Renal cortical epithelial cell (primary cell): Measurements from ENCODE around the gene TUBGCP6. TPM values are rescaled to one million over a fixed set of nuclear protein-coding genes. Genes with fewer than 3 reads are reported as not detected.

ENCODE experiments used
- DNase-seq: peaks from one replicate; pipeline ENCODE4 v3.0.0-alpha.2; 2011; ENCODE audit warnings: low read depth
- total RNA-seq: library from RNA; depleted of rRNA; stranded (reverse); fragments of >200 nt; gene quantifications from 2 replicates; pipeline ENCODE4 v1.2.3, GENCODE V29; 2014

The TUBGCP6 gene
- total RNA-seq, 1 donor from 2014 or later, result 34.5 TPM

DNA sequence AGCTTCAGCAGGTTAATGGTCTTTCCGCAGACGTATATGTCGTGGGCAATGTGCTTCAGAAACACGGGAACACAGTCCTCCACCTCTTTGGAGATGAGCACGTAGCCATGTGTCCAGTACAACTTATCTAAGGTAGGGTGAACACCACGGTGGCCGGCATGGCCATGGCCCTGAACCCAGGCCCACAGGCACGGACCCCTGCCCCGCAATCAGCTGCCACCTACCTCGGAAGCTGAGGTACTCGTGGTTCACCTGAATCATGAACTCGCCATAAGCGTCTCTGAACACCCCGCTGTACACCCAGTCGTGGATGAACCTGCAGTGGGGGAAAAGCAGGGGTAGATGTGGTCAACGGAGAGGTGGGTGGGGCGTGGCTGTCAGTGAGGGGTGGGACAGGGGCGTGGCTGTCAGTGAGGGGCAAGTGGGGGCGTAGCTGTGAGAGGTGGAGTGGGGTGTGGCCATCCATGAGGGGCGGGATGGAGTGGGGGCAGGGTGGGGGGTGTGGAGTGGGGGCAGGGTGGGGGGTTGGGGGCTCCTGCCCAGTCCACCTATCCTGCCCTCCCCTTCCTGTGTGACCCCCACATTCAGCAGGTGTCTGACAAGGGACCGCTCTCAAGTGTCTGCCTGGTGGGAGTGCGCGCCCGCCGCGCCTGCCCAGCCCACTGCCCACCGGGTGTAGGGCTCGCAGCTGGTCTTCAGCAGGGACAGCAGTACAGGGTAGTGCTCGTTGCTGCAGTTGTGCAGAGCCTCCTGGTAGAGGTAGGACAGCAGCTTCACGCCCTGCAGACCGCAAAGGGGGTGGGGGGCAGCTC, 18.6 kb downstream of the TUBGCP6 start:
- DNase-seq, result no peak

DNA sequence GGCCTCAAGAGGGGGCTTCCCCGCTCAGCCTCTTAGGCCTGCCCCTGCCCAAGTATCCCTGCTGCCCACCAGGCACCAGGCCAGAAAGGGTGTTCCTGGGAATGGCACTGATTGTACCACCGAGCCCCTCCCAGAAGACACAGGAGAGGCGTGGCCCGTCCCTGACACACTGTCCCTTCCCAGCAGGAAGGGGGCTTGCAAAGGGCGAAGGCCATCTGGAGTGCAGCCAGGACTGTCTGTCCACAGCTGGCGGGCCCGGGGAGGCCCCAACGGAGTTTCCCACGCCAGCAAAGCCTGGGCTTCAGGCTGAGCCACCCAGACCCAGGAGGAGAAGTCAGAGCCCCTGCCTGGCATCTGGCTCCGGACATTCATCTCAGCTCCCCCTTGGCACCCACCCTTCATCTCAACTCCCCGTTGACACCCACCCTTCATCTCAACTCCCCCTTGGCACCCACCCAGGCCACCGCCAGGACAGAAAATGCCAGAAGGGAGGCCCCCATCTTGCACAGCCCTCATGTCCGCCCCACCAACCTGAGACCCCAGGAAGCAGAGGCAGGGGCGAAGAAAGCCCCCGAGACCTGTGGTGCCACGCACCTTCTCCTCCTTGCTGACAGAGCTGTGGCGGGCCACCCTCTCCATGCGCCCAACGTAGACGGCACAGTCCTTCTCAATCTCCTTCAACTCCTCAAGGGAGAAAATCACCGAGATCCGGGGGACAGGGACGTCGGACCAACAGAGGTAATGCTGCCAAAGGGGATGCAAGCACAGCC, 19.4 kb downstream of the TUBGCP6 start:
- no peak for DNase-seq

DNA sequence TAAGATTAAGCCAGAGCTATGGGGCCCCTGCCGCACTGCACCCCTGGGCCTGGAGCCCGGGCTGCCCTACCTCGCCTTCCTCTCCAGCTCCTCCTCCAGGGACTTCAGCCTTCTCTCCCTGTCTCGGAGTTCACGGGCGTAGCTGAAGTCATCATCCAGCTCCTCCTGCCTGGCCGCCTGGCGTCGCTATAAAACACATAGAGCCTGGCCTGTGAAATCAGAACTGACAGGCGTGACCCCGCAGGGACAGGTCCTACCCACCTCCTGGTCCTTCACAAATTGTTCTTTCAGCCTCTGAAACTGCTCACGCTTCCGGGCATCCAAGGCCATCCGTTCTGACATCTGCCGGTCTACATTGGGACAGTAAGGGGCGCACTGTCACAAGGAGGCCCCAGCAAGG, 20.8 kb downstream of the TUBGCP6 start:
- no peak for DNase-seq

DNA sequence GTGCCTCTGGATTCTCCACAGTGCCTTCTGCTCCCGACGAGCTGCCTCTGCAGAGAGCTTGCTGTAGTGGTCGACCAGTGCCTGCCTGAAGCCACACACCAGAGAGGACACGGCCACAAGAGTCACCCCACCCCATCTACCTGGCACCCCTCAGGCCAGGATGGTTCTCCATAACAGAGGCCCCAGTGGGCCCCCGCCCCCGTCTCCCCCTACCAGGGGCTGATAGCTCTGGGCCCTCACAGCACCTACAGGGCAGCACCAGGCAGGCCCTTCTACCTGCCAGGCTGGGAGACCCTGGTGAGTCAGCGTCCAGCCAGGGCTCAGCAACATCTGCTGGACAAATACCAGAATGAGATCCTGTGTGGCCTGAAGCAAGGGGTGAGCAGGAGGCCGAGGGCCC, 22.3 kb downstream of the TUBGCP6 start:
- DNase-seq, result no peak

DNA sequence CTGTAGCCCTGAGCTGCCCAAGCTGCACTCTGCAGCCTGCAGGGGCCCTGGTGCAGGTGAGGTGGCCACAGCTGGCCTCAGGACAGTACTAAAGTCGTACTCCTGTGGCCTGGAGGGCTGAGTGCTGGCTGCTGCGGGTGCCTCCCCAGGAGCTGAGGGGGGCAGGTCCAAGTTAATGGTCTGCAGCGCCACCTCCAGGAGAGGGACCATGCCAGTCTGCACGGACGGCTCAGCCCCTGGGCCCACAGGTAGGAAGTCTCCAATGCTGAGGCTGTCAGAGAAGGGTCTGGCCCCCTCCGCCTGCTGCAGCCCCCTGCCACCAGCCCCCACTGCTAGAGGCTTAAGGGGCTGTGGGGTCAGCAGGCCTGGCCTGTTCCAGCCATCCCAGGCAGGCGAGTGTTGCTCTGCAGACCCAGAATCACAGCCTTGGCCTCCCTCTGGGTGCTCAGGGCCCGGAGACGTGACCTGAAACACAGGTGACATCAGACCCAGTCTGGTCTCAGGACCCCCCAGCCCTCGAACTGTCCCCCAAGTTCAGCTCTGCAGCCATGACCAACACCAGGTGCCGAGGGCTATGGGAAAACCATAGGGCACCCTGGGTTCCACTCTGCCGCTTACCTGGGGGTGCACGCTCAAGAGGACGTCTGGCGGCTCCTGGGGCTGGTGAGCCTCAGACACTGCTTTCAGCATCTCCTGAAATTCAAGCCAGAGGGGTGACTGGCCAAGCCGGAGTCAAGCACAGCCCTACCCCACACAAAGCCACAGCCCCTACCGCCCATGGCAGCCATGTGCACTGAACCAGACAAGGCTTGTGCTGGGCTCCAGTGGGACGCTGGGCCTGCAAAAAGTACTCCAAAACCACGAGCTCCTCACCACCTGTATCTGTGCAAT, 23.2 kb downstream of the TUBGCP6 start:
- DNase-seq, result no peak

DNA sequence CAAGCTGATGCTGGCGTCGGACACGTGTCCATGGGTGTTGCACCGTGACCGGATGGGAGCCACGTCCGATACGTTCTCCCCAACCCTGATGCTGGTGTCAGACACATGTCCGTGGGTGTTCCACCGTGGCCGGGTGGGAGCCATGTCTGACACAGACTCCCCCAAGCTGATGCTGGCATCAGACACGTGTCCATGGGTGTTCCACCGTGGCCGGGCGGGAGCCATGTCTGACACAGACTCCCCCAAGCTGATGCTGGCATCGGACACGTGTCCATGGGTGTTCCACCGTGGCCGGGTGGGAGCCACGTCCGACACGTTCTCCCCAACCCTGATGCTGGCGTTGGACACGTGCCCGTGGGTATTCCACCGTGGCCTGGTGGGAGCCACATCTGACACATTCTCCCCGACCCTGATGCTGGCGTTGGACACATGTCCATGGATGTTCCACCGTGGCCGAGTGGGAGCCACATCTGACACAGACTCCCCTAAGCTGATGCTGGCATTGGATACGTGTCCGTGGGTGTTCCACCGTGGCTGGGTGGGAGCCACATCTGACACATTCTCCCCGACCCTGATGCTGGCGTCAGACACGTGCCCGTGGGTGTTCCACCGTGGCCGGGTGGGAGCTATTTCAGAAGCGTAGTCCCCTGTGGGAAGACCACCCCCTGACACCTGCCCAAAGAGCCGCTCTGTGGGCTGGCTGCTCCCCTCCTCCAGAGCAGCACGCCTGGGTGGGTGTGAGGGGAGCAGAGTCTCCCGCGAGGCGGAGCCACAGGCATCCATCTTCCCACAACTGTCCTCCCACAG, 24.0 kb downstream of the TUBGCP6 start:
- DNase-seq, result no peak

DNA sequence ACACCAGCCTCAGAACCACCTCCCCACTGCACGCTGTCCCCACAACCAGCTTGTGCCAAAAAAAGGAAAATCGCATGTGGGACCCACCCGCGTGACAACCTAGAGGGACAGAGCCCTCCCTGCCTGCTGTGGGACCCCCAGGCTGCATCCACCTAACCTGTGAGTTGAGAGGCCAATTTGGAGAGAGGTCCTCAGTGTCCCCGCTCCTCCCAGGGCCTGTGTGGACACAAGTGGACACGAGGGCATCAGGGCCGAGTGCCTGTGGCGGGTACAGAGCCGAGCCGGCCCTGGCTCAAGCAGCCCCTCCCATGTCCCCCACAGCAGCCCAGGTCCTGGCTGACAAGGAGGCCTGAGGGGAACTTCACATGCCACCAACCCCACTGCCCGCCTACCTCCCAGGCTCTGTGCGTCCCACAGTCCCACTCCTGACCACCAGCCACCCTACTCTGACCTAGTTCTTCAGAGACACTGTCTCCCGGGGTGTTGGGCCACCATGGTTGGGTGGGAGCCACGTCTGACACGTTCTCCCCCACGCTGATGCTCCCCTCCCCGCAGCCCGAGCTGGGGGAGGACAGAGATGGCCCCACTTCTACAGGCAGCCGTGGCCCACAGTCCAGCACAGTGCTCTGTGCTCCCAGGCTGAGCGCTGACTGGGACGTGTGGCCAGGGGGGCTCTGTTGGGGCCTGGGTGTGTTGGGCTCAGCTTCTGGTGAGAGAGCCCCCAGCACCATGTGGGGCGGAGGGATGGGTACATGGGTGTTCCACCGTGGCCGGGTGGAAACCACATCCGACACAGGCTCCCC, 24.8 kb downstream of the TUBGCP6 start:
- no peak for DNase-seq

DNA sequence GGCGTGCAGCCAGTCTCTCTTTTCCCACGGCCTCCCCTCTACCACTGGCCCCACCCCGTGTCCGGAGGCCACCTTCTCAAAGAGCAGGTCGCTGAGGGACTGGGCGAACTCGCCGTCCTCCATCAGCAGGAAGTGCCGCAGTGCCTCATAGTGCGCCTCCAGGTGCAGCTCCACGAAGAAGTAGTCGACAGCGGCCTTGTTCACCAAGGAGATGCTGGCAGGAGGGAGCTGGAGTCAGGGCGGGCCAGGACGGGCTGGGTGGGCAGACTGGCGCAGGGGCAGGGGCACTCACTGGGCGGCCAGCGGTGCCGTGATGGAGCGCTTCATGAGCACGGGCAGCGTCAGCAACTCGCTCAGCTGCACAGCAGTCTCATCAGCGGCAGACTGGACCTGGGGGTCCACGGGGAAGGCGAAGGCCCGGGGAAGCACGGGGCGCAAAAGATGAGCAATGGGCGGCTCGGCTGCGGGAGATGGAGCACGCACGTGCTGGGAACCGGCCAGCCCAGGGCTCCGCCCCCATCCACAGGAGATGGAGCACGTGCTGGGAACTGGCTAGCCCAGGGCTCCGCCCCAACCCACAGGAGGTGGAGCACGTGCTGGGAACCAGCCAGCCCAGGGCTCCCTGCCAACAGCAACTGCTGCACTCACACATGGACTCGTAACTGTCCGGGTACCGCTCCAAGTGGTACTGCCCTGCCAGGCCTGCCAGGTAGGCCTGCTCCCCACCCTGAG, 25.7 kb downstream of the TUBGCP6 start:
- DNase-seq, result peak; percentile 42

DNA sequence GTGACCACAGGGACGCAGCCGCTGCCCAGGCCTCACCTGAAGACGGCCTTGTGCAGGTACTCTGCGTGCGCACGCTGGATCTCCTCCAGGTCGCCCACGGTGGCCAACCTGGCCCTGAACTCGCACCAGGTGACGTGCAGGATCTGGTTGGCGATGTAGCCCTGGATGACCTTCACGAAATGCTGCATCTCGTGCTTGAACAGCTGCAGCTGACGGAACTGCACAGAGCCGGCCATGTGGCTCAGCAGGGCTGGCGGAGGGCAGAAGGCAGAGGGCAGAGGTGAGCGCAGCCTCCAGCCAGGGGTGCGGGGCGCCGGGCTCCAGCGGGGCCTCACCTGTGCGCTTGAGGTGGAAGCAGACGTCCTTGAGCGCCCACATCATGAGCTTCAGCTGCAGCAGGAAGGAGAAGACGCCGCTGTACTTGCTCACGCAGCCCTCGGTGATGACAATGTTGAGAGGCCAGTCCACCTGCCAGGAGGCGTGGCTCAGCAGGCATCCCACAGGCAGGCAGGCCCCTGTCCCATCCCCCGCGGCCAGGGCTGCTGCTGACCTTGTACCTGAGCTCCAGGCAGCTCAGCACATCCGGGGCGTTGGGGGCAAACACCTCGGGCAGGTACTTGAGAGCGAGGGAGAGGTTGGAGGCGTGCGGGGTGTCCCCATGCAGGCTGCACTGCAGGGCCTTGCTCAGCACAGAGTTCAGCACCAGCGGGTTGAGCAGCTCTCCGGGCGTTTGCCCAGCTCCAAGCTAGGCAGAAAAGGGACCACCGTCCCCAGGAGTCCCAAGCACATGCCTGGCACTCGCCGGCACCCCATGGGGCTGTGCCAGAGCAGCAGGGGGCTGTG, 26.4 kb downstream of the TUBGCP6 start:
- DNase-seq, result no peak

DNA sequence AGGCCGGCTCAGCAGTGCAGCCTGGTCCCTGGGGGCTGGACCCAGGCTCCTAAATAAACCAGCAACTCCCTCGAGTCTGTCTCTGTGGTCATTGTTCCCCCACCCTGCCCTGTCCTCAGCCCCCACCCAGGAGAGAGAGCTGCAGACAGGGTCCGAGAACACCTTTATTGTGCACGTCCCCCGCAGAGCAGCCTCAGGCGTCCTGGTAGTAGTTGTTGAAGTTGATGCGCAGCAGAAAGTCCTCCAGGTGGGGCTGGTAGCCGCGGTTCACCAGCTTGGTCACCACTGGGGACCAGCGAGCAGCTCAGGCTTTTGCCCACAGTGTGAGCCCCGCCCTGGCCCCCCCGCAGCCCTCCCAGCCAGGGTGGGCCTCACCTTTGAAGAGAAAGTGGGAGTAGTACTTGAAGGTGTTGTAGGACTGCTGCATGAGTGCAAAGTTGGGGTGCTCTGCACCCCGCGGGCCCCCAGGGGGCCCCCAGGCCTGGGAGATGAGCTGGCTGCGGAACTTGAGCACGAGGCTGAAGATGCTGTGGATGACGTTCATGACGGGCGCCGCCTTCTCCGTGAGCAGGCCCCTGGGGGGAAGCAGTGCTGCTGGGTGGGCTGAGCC, 27.2 kb downstream of the TUBGCP6 start:
- no peak for DNase-seq

DNA sequence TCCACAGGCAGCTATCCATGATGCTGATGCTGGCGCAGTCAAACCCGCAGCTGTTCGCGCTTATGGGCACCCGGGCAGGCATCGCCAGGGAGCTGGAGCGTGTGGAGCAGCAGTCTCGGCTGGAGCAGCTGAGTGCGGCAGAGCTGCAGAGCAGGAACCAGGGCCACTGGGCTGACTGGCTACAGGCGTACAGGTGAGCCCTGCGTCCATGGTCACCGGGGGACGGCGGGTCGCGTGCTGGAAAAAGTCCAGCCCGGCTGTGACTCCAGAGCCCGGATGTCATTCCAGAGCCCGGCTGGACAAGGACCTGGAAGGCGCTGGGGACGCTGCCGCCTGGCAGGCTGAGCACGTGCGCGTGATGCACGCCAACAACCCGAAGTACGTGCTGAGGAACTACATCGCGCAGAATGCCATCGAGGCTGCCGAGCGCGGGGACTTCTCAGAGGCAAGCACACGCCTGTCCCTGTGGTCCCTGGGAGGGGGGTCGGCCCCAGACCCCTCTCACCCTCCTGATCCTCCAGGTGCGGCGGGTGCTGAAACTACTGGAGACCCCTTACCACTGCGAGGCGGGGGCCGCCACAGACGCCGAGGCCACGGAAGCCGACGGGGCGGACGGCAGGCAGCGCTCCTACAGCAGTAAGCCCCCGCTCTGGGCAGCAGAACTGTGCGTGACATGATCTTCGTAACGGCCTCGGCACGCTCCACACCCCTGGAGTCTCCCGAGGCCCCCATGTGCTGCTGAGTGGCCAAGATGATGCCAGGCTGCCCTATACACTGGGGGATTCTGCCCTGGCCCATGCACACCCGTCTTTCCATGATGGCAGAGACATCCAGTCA, 27.9 kb downstream of the TUBGCP6 start:
- no peak for DNase-seq

DNA sequence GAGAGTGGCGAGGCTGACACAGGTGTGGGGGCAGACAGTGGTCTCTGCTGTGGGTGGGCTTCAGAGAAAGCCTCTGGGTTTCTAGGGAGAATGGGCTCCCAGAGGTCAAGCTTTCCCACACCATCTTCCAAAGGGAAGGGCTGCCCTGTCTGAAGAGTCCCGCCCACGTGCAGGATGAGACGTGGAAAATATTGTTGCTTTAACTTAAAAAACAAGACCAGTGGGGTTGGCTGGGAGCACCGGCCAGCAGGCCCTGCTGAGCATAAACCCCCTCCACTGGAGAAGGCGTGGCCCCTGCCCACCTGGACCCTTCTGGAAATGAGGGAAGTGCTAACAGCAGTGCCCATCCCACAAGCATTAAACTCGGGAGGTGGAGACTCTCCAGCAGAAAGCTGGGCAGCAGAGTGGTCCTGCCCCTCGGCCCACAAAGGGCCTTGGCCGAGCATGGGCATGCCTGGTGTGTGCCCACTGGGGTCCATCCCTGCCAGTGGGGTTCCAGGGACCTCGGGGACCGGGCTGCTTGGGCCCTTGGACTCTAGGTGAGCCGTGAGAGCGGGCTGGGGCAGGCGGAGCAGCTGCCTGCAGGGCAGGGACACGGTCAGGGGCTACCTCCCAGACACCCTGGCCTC, 28.7 kb downstream of the TUBGCP6 start:
- no peak for DNase-seq

DNA sequence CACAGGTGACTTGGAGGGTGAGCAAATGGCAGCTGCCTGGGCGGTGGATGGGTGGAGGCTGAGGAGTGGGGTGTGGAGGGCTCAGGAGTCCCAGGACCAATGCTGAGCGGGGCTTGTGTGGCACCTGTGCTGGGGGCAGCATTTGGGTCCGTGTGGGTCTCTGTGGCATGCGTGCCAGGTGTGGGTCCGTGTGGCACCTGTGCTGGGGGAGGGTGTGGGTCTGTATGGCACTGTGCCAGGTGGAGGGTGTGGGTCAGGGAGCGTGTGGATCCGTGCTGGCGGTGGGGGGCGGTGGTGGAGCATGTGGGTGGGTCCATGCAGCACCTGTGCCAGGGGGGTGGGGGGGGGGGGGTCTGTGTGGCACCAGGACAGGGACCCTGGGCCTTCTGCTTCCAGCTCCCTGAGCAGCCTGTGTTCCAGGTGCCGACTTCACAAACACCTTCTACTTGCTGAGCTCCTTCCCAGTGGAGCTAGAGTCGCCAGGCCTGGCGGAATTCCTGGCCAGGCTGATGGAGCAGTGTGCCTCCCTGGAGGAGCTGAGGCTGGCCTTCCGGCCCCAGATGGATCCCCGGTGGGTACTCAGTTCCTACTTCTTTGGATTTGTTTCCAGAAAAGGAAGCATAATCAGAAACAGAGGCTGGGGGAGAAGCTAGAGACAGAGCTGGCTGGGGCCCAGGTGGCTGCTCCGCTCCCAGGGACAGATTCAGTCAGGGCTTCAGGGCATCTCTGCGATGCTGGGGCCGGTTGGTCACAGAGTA, 29.3 kb downstream of the TUBGCP6 start:
- DNase-seq, result no peak

DNA sequence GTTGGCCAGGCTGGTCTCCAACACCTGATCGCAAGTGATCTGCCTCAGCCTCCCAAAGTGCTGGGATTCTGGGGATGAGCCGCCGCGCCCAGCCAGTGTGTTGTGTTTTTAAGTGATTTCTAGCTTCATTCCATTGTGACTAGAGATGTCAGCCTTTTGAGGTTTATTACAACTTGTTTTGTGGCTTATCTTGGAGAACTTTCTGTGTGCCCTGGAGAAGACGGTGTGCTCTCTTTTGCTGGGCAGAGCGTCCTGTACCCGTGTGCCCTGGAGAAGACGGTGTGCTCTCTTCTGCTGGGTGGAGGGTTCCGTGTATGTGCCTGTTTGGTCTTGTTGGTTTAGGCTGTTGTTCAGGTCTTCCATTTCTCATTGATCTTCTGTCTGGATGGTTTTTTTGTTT, 31.6 kb downstream of the TUBGCP6 start:
- no peak for DNase-seq

DNA sequence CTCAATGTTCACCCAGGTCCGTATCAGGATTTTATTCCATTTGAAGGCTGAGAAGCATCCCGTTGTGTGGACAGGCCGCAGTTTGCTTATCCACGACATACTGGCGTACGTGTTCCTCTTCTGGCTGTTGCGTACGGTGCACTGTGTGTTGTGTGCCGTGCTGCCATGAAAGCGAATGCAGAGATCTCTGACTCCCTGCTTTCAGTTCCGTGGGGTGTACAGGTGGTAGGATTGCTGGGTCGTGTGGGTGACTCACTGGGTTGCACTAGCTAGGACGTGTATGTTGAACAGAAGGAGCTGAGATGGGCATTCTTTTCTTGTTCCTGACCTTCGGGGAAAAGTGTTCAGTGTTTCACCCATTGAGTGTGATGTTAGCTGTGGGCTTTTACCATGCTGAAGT, 33.7 kb downstream of the TUBGCP6 start:
- DNase-seq, result no peak
